HepG2 (cell line): Measurements from ENCODE around the gene PASK. TPM values are rescaled to one million over a fixed set of nuclear protein-coding genes. Genes with fewer than 3 reads are reported as not detected.

Experiments used
- ATF1 ChIP-seq: IDR thresholded peaks from 2 replicates; pipeline ENCODE4 v1.6.1; 2016; ENCODE audit warnings: mild to moderate bottlenecking, control low read depth
- CTCF ChIP-seq: sonication (generic); formaldehyde crosslinking; IDR thresholded peaks from 2 replicates; pipeline ENCODE4 v1.5.0; 2020; ENCODE audit warnings: mild to moderate bottlenecking, missing genetic modification reagents, moderate library complexity
- ELF4 ChIP-seq: sonication (generic); formaldehyde crosslinking; IDR thresholded peaks from 2 replicates; pipeline ENCODE4 v1.5.0; 2020; ENCODE audit warnings: missing genetic modification reagents, mild to moderate bottlenecking, moderate library complexity, borderline replicate concordance
- GABPA ChIP-seq, 2 experiments: IDR thresholded peaks; 2 replicates each; pipeline ENCODE4 v1.6.1; 2011 to 2016; ENCODE audit warnings: low read depth in 2 of 2, low read length in 1 of 2, missing biosample characterization in 1 of 2, missing genetic modification characterization in 1 of 2
- ISL2 ChIP-seq: sonication (generic); formaldehyde crosslinking; IDR thresholded peaks from 2 replicates; pipeline ENCODE4 v1.5.0; 2020; ENCODE audit warnings: missing genetic modification reagents
- MED13 ChIP-seq: sonication (generic); formaldehyde crosslinking; IDR thresholded peaks from 2 replicates; pipeline ENCODE4 v1.5.0; 2020; ENCODE audit warnings: missing genetic modification reagents
- MZF1 ChIP-seq: sonication (generic); formaldehyde crosslinking; IDR thresholded peaks from 2 replicates; pipeline ENCODE4 v1.8.1; 2023; ENCODE audit warnings: mild to moderate bottlenecking, missing genetic modification reagents, borderline replicate concordance
- PAXIP1 ChIP-seq: sonication (generic); formaldehyde crosslinking; conservative IDR thresholded peaks from 2 replicates; pipeline ENCODE4 v1.4.0; 2020; ENCODE audit warnings: mild to moderate bottlenecking, missing genetic modification reagents, moderate library complexity
- POLR2AphosphoS2 ChIP-seq: IDR thresholded peaks from 2 replicates; pipeline ENCODE4 v1.6.1; 2011; ENCODE audit warnings: low read depth, low read length, improper control_type of control experiment
- RNF2 ChIP-seq: fragments of 450-650 bp; conservative IDR thresholded peaks from 2 replicates; pipeline ENCODE4 v1.6.1; 2016; ENCODE audit warnings: low read depth
- SETDB1 ChIP-seq: sonication (generic); formaldehyde crosslinking; IDR thresholded peaks from 2 replicates; pipeline ENCODE4 v1.5.1; 2020; ENCODE audit warnings: missing genetic modification reagents, mild to moderate bottlenecking, borderline replicate concordance
- TAF1 ChIP-seq: sonication (generic); formaldehyde crosslinking; IDR thresholded peaks from 2 replicates; pipeline ENCODE4 v1.4.0; 2020; ENCODE audit warnings: missing genetic modification reagents
- WIZ ChIP-seq: sonication (generic); formaldehyde crosslinking; IDR thresholded peaks from 2 replicates; pipeline ENCODE4 v1.5.1; 2020; ENCODE audit warnings: mild to moderate bottlenecking, missing genetic modification reagents
- ZBTB2 ChIP-seq: sonication (generic); formaldehyde crosslinking; IDR thresholded peaks from 2 replicates; pipeline ENCODE4 v1.8.0; 2022; ENCODE audit warnings: low read depth, missing genetic modification reagents
- ZFYVE20 ChIP-seq: sonication (generic); formaldehyde crosslinking; IDR thresholded peaks from 2 replicates; pipeline ENCODE4 v1.8.0; 2023; ENCODE audit warnings: low read depth, mild to moderate bottlenecking, moderate library complexity, missing genetic modification reagents, borderline replicate concordance
- ZNF24 ChIP-seq: fragments of 450-650 bp; IDR thresholded peaks from 2 replicates; pipeline ENCODE4 v1.6.1; 2017; ENCODE audit warnings: antibody characterized with exemption, mild to moderate bottlenecking
- ZNF256 ChIP-seq: sonication (generic); formaldehyde crosslinking; conservative IDR thresholded peaks from 2 replicates; pipeline ENCODE4 v1.4.0; 2020; ENCODE audit warnings: missing genetic modification reagents
- ZNF687 ChIP-seq: sonication (generic); formaldehyde crosslinking; IDR thresholded peaks from 2 replicates; pipeline ENCODE4 v1.5.1; 2020; ENCODE audit warnings: mild to moderate bottlenecking, missing genetic modification reagents, moderate library complexity
- ZNF746 ChIP-seq: sonication (generic); formaldehyde crosslinking; IDR thresholded peaks from 2 replicates; pipeline ENCODE4 v1.8.0; 2022; ENCODE audit warnings: mild to moderate bottlenecking, missing genetic modification reagents
- polyA plus RNA-seq, 8 experiments: library from polyadenylated mRNA; depleted of rRNA in 3 of 8; stranded (reverse) in 7 of 8; unstranded in 1 of 8; fragments of >200 nt; fragmentation: Illumina TruSeq in 4 of 8; extraction: Trizol in 4 of 8; gene quantifications; 2 replicates each; pipeline versions ENCODE4 v1.2.1 to v1.2.3, GENCODE V29; 2011 to 2016; ENCODE audit warnings: low read depth in 4 of 8, missing spikeins in 1 of 8, mixed read lengths in 1 of 8; ENCODE audit not compliant: insufficient read depth in 1 of 8
- total RNA-seq, 5 experiments: library from RNA; depleted of rRNA; stranded (reverse); fragments of >200 nt; fragmentation: Illumina TruSeq; extraction: Trizol; gene quantifications; 2 replicates each; pipeline ENCODE4 v1.2.3, GENCODE V29; 2016; ENCODE audit warnings: low read depth in 1 of 5

Gene PASK
- total and polyA plus RNA-seq, 2 of the 13 experiments (the other 11 are each of a cell fraction or from before 2014, with no cell fraction given) = 6.9 to 17.0 TPM

GRCh38 chr2:241149925-241150659, 820 bp upstream of the PASK start, which contains the start of gene PPP1R7 (continued):
- no peak for TF ChIP-seq ZBTB2
- TF ChIP-seq ATF1 = no peak
- TF ChIP-seq PAXIP1 (CRISPR knock-in tag) = no peak
- no peak for TF ChIP-seq ZFYVE20 (CRISPR knock-in tag)
- no peak for TF ChIP-seq POLR2AphosphoS2
- 0 out of 2 replicates have a peak, but pooled peaks have one; percentile 21 for TF ChIP-seq WIZ
- TF ChIP-seq MZF1 (CRISPR knock-in tag) = no peak
- peak; percentile 48 for TF ChIP-seq GABPA (IDR thresholded peaks at IDR 0.05; ENCODE audit: low read depth, low read length)
- peak; percentile 80 for TF ChIP-seq GABPA (CRISPR knock-in tag; IDR thresholded peaks at IDR 0.05; ENCODE audit: low read depth)
- peak; percentile 78 for TF ChIP-seq ISL2 (CRISPR knock-in tag)
- TF ChIP-seq CTCF = peak; percentile 70
- TF ChIP-seq RNF2 = no peak
- peak; percentile 92 for TF ChIP-seq TAF1 (CRISPR knock-in tag)
- no peak for TF ChIP-seq MED13
- TF ChIP-seq ELF4 = no peak; the same call in 1 of the 2 replicates
- TF ChIP-seq ZNF687 = peak; percentile 51; the same call in 1 of the 2 replicates
- no peak for TF ChIP-seq SETDB1 (CRISPR knock-in tag)
- no peak for TF ChIP-seq ZNF24
- TF ChIP-seq ZNF256 = no peak
- TF ChIP-seq ZNF746 (CRISPR knock-in tag) = peak; percentile 6; the same call in 1 of the 2 replicates
